GM08714 (cell line): Measurements from ENCODE around the gene ECM1.
A peak's percentile ranks its signal among the peaks of the same experiment; 100 is the strongest.

Experiments
- H3K4me3 ChIP-seq: fragments of 200-500 bp; sonication (Bioruptor generic); 2 replicates; pipeline ENCODE4 v1.5.1; 2014; ENCODE audit warnings: mild to moderate bottlenecking, low read length, inconsistent platforms
- ZNF274 ChIP-seq: IDR thresholded peaks from 2 replicates; pipeline ENCODE4 v1.6.1; 2012; ENCODE audit warnings: mild to moderate bottlenecking, low read depth, low read length

ECM1 gene

DNA sequence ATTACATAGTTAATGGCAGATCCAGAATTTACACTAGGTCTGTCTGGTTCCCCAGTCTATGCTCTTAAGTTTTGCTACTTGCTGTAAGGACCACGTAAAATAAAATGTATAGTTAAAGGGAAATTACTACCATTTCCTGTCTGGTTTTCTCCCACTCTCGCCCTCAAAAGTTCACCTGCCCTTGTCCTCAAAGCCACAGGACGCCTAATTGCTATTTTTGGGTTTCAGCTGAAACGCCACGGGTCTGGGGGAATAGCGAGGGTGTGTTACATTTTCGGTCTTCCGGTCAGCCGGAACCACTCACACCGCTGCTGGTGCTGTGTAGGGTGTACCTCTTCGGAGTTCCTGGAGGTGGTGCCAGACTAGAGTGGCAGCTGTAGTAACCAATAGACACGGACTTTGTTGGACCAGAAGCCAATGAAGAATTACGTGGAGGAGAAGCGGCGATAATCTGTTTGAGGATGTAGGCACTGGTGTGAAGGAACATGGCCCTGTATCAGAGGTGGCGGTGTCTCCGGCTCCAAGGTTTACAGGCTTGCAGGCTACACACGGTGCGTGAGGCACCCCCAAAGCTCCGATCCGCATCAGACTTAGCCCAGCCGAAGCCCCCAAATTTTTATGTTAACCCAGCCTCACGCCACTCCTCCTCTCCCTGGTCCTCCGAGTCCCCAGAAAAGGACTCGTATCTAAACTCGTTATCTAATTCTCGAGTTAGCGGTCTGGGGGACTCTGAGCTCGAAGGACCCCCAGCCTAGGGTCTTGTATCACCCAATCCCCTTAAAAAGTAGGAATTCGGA is 20.7 kb upstream of the ECM1 start, which contains the start of gene TARS2:
Gene TARS2 (plus strand): TSS at position 454 of the 797 bp plus-strand sequence. CDS start 32 bp downstream, at position 486.
- H3K4me3 ChIP-seq: peak within 1 kb of the TSS; percentile 95
- TF ChIP-seq ZNF274: no peak

DNA sequence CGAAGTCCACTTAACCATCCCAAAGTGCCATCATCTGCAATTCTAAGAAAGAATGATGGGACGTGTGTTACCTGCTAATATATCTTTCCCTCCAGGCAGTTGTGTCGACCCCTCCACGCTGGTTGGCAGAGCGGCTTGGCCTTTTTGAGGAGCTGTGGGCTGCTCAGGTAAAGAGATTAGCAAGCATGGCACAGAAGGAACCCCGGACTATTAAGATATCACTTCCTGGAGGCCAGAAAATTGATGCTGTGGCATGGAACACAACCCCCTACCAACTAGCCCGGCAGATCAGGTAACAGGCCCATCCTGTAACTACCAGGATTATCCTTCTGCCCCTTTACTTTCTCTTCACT is 20.2 kb upstream of the ECM1 start:
- TF ChIP-seq ZNF274: no peak
- H3K4me3 ChIP-seq: peak overlapping the region; percentile 95

GRCh38 chr1:150493175-150493574 is 14.7 kb upstream of the ECM1 start:
- no peak overlapping the region for H3K4me3 ChIP-seq
- TF ChIP-seq ZNF274: no peak

- H3K4me3 ChIP-seq: no peak overlapping the region
- no peak for TF ChIP-seq ZNF274
These were observed 9.6 kb upstream of the ECM1 start for GRCh38 chr1:150498342-150498741.

DNA sequence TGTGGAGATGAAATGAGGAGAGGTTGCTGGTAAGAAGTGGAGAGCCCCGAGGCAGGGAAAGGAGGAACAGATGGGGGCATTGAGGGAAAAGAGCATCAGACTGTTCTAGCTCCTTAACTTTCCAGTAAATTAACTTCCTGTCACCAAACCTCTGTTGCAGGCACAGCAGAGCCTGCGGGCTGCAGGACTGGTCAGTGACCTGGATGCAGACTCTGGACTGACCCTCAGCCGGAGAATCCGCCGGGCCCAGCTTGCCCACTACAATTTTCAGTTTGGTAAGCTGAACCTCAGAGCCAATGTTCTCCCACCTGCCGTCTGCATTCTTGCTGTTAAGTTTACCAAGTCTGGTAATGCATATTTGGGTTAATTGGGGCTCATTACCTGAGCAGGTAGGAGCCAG is 2.5 kb upstream of the ECM1 start:
- no peak overlapping the region for H3K4me3 ChIP-seq
- no peak for TF ChIP-seq ZNF274

GRCh38 chr1:150508982-150509381 is 1.1 kb downstream of the ECM1 start:
- TF ChIP-seq ZNF274: no peak
- no peak overlapping the region for H3K4me3 ChIP-seq

DNA sequence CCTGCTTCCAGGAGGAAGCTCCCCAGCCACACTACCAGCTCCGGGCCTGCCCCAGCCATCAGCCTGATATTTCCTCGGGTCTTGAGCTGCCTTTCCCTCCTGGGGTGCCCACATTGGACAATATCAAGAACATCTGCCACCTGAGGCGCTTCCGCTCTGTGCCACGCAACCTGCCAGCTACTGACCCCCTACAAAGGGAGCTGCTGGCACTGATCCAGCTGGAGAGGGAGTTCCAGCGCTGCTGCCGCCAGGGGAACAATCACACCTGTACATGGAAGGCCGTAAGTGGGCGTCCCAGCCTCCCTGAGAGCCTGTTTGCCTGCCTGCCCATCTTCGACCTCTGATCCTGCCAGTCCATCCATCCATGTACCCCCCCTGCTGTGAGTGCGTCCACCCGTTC is 3.6 kb downstream of the ECM1 start:
- H3K4me3 ChIP-seq: no peak overlapping the region
- TF ChIP-seq ZNF274: no peak

GRCh38 chr1:150511985-150512660 is 4.2 kb downstream of the ECM1 start:
- no peak for TF ChIP-seq ZNF274
- no peak overlapping the region for H3K4me3 ChIP-seq

GRCh38 chr1:150512846-150513245 is 4.9 kb downstream of the ECM1 start:
- TF ChIP-seq ZNF274: no peak
- no peak overlapping the region for H3K4me3 ChIP-seq

- no peak overlapping the region for H3K4me3 ChIP-seq
- TF ChIP-seq ZNF274: no peak
These were observed 5.5 kb downstream of the ECM1 start for GRCh38 chr1:150513351-150513791.

- H3K4me3 ChIP-seq: no peak overlapping the region
- no peak for TF ChIP-seq ZNF274
These were observed 6.4 kb downstream of the ECM1 start for GRCh38 chr1:150514260-150514659.

GRCh38 chr1:150514913-150515327 is 7.0 kb downstream of the ECM1 start:
- no peak for TF ChIP-seq ZNF274

DNA sequence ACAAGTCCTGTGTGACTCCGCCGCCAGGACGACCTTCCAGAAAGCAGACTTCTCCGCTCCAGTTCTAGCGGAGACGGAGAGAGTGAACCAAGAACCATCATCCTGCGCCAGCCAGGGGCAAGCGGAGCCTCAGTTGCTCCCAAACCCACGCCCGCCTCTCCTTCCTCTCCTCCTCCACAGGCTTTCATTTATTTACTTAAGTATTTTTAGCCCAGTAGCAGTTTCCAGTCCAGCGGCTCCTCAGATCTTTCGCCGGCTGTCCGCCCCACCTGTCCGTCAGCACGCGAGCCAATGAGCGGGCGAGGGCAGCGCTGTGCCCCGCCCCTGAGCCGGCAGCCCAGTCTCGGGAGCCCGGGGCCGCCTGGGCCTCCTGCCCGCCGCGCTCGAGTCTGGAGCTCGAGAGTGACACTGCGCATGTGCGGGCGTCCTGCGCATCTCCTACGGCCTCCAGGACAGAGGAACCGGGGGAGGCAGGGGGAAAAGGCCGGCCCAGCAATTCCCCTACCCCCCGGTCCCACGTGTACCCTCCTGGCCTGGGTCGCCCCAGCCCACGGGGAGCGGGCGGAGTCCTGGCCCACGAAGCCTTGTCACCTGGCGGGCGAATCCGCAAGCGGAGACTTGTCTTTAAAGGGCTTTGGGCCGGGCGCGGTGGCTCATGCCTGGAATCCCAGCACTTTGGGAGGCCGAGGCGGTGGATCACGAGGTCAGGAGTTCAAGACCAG is 7.6 kb downstream of the ECM1 start, which contains the start of gene FALEC:
Gene FALEC (plus strand): TSS at position 425 of the 722 bp plus-strand sequence.
- TF ChIP-seq ZNF274: no peak

More at GRCh38 chr1:150514913-150515327, 7.0 kb downstream of the ECM1 start:
- H3K4me3 ChIP-seq: peak overlapping the region; percentile 56

GRCh38 chr1:150516050-150516591 is 8.2 kb downstream of the ECM1 start:
- H3K4me3 ChIP-seq: peak overlapping the region; percentile 62; the same call in 1 of the 2 replicates
- TF ChIP-seq ZNF274: no peak

More for the DNA sequence above, 7.6 kb downstream of the ECM1 start, which contains the start of gene FALEC:
- peak within 1 kb of the TSS; percentile 62 for H3K4me3 ChIP-seq
